ENCODE results near the gene ARRDC4.

The ARRDC4 gene

GRCh38 chr15:97960364-97961066, at the start of gene ARRDC4:
ARRDC4 (plus strand) TSS chr15:97960703; CDS start chr15:97960862, 159 bp downstream.
- FAIRE-seq: no peak

GRCh38 chr15:97914711-97915110, 45.8 kb upstream of the ARRDC4 start:
- no peak for FAIRE-seq

- FAIRE-seq: no peak
Observed at GRCh38 chr15:97915261-97915660, 45.2 kb upstream of the ARRDC4 start.

GRCh38 chr15:97921296-97921865, 39.1 kb upstream of the ARRDC4 start:
- no peak for FAIRE-seq

GRCh38 chr15:97929456-97930229, 30.9 kb upstream of the ARRDC4 start:
- no peak for FAIRE-seq

GRCh38 chr15:97930230-97930629, 30.3 kb upstream of the ARRDC4 start:
- FAIRE-seq: no peak

GRCh38 chr15:97931314-97931713, 29.2 kb upstream of the ARRDC4 start:
- no peak for FAIRE-seq

GRCh38 chr15:97933589-97933988, 26.9 kb upstream of the ARRDC4 start:
- FAIRE-seq: no peak

GRCh38 chr15:97940993-97941392, 19.5 kb upstream of the ARRDC4 start:
- no peak for FAIRE-seq

- no peak for FAIRE-seq
Observed at GRCh38 chr15:97941572-97941971, 18.9 kb upstream of the ARRDC4 start.

GRCh38 chr15:97944724-97945123, 15.8 kb upstream of the ARRDC4 start:
- no peak for FAIRE-seq

- FAIRE-seq: no peak
Observed at GRCh38 chr15:97947465-97948260, 12.8 kb upstream of the ARRDC4 start.

GRCh38 chr15:97953254-97953653, 7.2 kb upstream of the ARRDC4 start:
- FAIRE-seq: no peak

- no peak for FAIRE-seq
Observed at GRCh38 chr15:97953748-97954147, 6.8 kb upstream of the ARRDC4 start.

GRCh38 chr15:97955035-97955434, 5.5 kb upstream of the ARRDC4 start:
- no peak for FAIRE-seq

- no peak for FAIRE-seq
Observed at GRCh38 chr15:97955529-97955928, 5.0 kb upstream of the ARRDC4 start.

- peak; percentile 85 for FAIRE-seq
Observed at GRCh38 chr15:97959724-97960363, 659 bp upstream of the ARRDC4 start.

GRCh38 chr15:97961067-97961954, 808 bp downstream of the ARRDC4 start:
- no peak for FAIRE-seq

- FAIRE-seq: no peak
Observed at GRCh38 chr15:97962263-97962662, 1.8 kb downstream of the ARRDC4 start.

GRCh38 chr15:97963779-97964178, 3.3 kb downstream of the ARRDC4 start:
- FAIRE-seq: no peak

GRCh38 chr15:97966246-97966645, 5.7 kb downstream of the ARRDC4 start:
- FAIRE-seq: no peak

All from colon (tissue), 2 donors.